Activated naive CD8-positive, alpha-beta T cell (primary cell): Measurements from ENCODE around the gene DTX3L.

ENCODE experiments used
- H3K27ac Mint-ChIP-seq: one replicate; pipeline ENCODE4 v1.8.0; 2021; ENCODE audit warnings: mixed read lengths
- H3K27me3 Mint-ChIP-seq: one replicate; pipeline ENCODE4 v1.8.0; 2021; ENCODE audit warnings: mixed read lengths
- H3K36me3 Mint-ChIP-seq: one replicate; pipeline ENCODE4 v1.8.0; 2021; ENCODE audit warnings: mixed read lengths
- H3K4me1 Mint-ChIP-seq: one replicate; pipeline ENCODE4 v1.8.0; 2021; ENCODE audit warnings: low read depth, mixed read lengths
- H3K4me3 Mint-ChIP-seq: one replicate; pipeline ENCODE4 v1.8.0; 2021; ENCODE audit warnings: mild to moderate bottlenecking, mixed read lengths
- H3K9me3 Mint-ChIP-seq: one replicate; pipeline ENCODE4 v1.8.0; 2021; ENCODE audit warnings: low read depth, mixed read lengths

DTX3L gene

GRCh38 chr3:122564155-122564912, at the start of gene DTX3L, which contains the start of gene PARP9:
Gene DTX3L, plus strand, starts transcription at chr3:122564338. Its CDS starts 89 bp downstream, at chr3:122564427.
Gene PARP9, minus strand, starts transcription at chr3:122564300. Its CDS starts 4,680 bp downstream, at chr3:122559620.
- H3K4me1 Mint-ChIP-seq, result peaks cover 73% of the 10 kb centered on the region
- H3K27me3 Mint-ChIP-seq, result no peaks in the 10 kb centered on the region
- H3K9me3 Mint-ChIP-seq, result no peaks in the 10 kb centered on the region
- H3K36me3 Mint-ChIP-seq, result peaks cover 15% of the 10 kb centered on the region
- H3K27ac Mint-ChIP-seq, result peak within 1 kb of the TSS; percentile 99
- H3K4me3 Mint-ChIP-seq, result peak within 1 kb of the TSS; percentile 97

- Mint-ChIP-seq H3K36me3 (peaks cover 3% of the 10 kb centered on the region), H3K27me3 (no peaks in the 10 kb centered on the region), H3K4me3 (peak overlapping the region; percentile 90), H3K9me3 (peaks cover 2% of the 10 kb centered on the region), H3K27ac (peak overlapping the region; percentile 82), H3K4me1 (peaks cover 37% of the 10 kb centered on the region)
These were observed 49.1 kb upstream of the DTX3L start for GRCh38 chr3:122515020-122515468.

GRCh38 chr3:122515870-122516269, 48.3 kb upstream of the DTX3L start:
- Mint-ChIP-seq H3K27me3 (no peaks in the 10 kb centered on the region), H3K27ac (no peak overlapping the region), H3K4me1 (peaks cover 29% of the 10 kb centered on the region), H3K9me3 (no peaks in the 10 kb centered on the region), H3K36me3 (peaks cover 2% of the 10 kb centered on the region), H3K4me3 (no peak overlapping the region)

- Mint-ChIP-seq H3K4me1 (peaks cover 19% of the 10 kb centered on the region), H3K27me3 (no peaks in the 10 kb centered on the region), H3K27ac (no peak overlapping the region), H3K9me3 (no peaks in the 10 kb centered on the region), H3K36me3 (no peaks in the 10 kb centered on the region), H3K4me3 (no peak overlapping the region)
These were observed 47.2 kb upstream of the DTX3L start for GRCh38 chr3:122516846-122517360.

- no peak overlapping the region for H3K27ac Mint-ChIP-seq
- H3K4me3 Mint-ChIP-seq, result no peak overlapping the region
- no peaks in the 10 kb centered on the region for H3K27me3 Mint-ChIP-seq
- no peaks in the 10 kb centered on the region for H3K36me3 Mint-ChIP-seq
- H3K4me1 Mint-ChIP-seq, result peaks cover 3% of the 10 kb centered on the region
- H3K9me3 Mint-ChIP-seq, result no peaks in the 10 kb centered on the region
These were observed 44.4 kb upstream of the DTX3L start for GRCh38 chr3:122519693-122520092.

GRCh38 chr3:122520861-122521260, 43.3 kb upstream of the DTX3L start:
- Mint-ChIP-seq H3K27ac (no peak overlapping the region), H3K4me1 (no peaks in the 10 kb centered on the region), H3K4me3 (no peak overlapping the region), H3K36me3 (no peaks in the 10 kb centered on the region), H3K9me3 (no peaks in the 10 kb centered on the region), H3K27me3 (no peaks in the 10 kb centered on the region)

- Mint-ChIP-seq H3K4me3 (no peak overlapping the region), H3K27me3 (no peaks in the 10 kb centered on the region), H3K9me3 (no peaks in the 10 kb centered on the region), H3K27ac (no peak overlapping the region), H3K36me3 (no peaks in the 10 kb centered on the region), H3K4me1 (no peaks in the 10 kb centered on the region)
These were observed 40.8 kb upstream of the DTX3L start for GRCh38 chr3:122523317-122523716.

GRCh38 chr3:122530164-122530563, 34.0 kb upstream of the DTX3L start:
- H3K9me3 Mint-ChIP-seq, result no peaks in the 10 kb centered on the region
- no peak overlapping the region for H3K4me3 Mint-ChIP-seq
- no peaks in the 10 kb centered on the region for H3K27me3 Mint-ChIP-seq
- H3K4me1 Mint-ChIP-seq, result peaks cover 29% of the 10 kb centered on the region
- peak overlapping the region; percentile 62 for H3K27ac Mint-ChIP-seq
- H3K36me3 Mint-ChIP-seq, result peaks cover 18% of the 10 kb centered on the region

- no peaks in the 10 kb centered on the region for H3K27me3 Mint-ChIP-seq
- H3K27ac Mint-ChIP-seq, result peak overlapping the region; percentile 88
- no peaks in the 10 kb centered on the region for H3K9me3 Mint-ChIP-seq
- H3K4me1 Mint-ChIP-seq, result peaks cover 33% of the 10 kb centered on the region
- H3K36me3 Mint-ChIP-seq, result peaks cover 25% of the 10 kb centered on the region
- no peak overlapping the region for H3K4me3 Mint-ChIP-seq
These were observed 30.7 kb upstream of the DTX3L start for GRCh38 chr3:122533480-122533879.

- peaks cover 38% of the 10 kb centered on the region for H3K4me1 Mint-ChIP-seq
- peak overlapping the region; percentile 88 for H3K27ac Mint-ChIP-seq
- H3K9me3 Mint-ChIP-seq, result no peaks in the 10 kb centered on the region
- no peak overlapping the region for H3K4me3 Mint-ChIP-seq
- no peaks in the 10 kb centered on the region for H3K27me3 Mint-ChIP-seq
- H3K36me3 Mint-ChIP-seq, result peaks cover 25% of the 10 kb centered on the region
These were observed 30.2 kb upstream of the DTX3L start for GRCh38 chr3:122533931-122534334.

- Mint-ChIP-seq H3K4me1 (peaks cover 47% of the 10 kb centered on the region), H3K27ac (peak overlapping the region; percentile 61), H3K9me3 (no peaks in the 10 kb centered on the region), H3K27me3 (no peaks in the 10 kb centered on the region), H3K4me3 (no peak overlapping the region), H3K36me3 (peaks cover 30% of the 10 kb centered on the region)
These were observed 28.0 kb upstream of the DTX3L start for GRCh38 chr3:122535964-122536631.

GRCh38 chr3:122536632-122537001, 27.5 kb upstream of the DTX3L start:
- no peaks in the 10 kb centered on the region for H3K27me3 Mint-ChIP-seq
- H3K4me3 Mint-ChIP-seq, result no peak overlapping the region
- H3K36me3 Mint-ChIP-seq, result peaks cover 31% of the 10 kb centered on the region
- H3K4me1 Mint-ChIP-seq, result peaks cover 47% of the 10 kb centered on the region
- no peaks in the 10 kb centered on the region for H3K9me3 Mint-ChIP-seq
- H3K27ac Mint-ChIP-seq, result peak overlapping the region; percentile 61

- H3K36me3 Mint-ChIP-seq, result peaks cover 21% of the 10 kb centered on the region
- H3K4me3 Mint-ChIP-seq, result no peak overlapping the region
- H3K9me3 Mint-ChIP-seq, result no peaks in the 10 kb centered on the region
- H3K4me1 Mint-ChIP-seq, result peaks cover 24% of the 10 kb centered on the region
- H3K27me3 Mint-ChIP-seq, result no peaks in the 10 kb centered on the region
- H3K27ac Mint-ChIP-seq, result peak overlapping the region; percentile 7
These were observed 25.1 kb upstream of the DTX3L start for GRCh38 chr3:122538956-122539490.

- peaks cover 36% of the 10 kb centered on the region for H3K36me3 Mint-ChIP-seq
- no peak overlapping the region for H3K4me3 Mint-ChIP-seq
- H3K9me3 Mint-ChIP-seq, result no peaks in the 10 kb centered on the region
- no peak overlapping the region for H3K27ac Mint-ChIP-seq
- H3K27me3 Mint-ChIP-seq, result no peaks in the 10 kb centered on the region
- H3K4me1 Mint-ChIP-seq, result no peaks in the 10 kb centered on the region
These were observed 18.0 kb upstream of the DTX3L start for GRCh38 chr3:122546151-122546550.

GRCh38 chr3:122548076-122548475, 16.1 kb upstream of the DTX3L start:
- H3K4me3 Mint-ChIP-seq, result no peak overlapping the region
- H3K9me3 Mint-ChIP-seq, result no peaks in the 10 kb centered on the region
- peaks cover 1% of the 10 kb centered on the region for H3K4me1 Mint-ChIP-seq
- no peak overlapping the region for H3K27ac Mint-ChIP-seq
- H3K27me3 Mint-ChIP-seq, result no peaks in the 10 kb centered on the region
- H3K36me3 Mint-ChIP-seq, result peaks cover 35% of the 10 kb centered on the region
